Activated CD4-positive, CD25-positive, alpha-beta regulatory T cell treated with anti-CD3 and anti-CD28 coated beads, Interleukin-2, amount 50 U/mL, for 16 hours (primary cell): ENCODE data around the gene HACD4.

ENCODE experiments used
- DNase-seq: peaks from one replicate; pipeline ENCODE4 v3.0.0-alpha.2; 2020; ENCODE audit warnings: low read depth, low spot score

Gene HACD4, protein sequence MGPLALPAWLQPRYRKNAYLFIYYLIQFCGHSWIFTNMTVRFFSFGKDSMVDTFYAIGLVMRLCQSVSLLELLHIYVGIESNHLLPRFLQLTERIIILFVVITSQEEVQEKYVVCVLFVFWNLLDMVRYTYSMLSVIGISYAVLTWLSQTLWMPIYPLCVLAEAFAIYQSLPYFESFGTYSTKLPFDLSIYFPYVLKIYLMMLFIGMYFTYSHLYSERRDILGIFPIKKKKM

DNA sequence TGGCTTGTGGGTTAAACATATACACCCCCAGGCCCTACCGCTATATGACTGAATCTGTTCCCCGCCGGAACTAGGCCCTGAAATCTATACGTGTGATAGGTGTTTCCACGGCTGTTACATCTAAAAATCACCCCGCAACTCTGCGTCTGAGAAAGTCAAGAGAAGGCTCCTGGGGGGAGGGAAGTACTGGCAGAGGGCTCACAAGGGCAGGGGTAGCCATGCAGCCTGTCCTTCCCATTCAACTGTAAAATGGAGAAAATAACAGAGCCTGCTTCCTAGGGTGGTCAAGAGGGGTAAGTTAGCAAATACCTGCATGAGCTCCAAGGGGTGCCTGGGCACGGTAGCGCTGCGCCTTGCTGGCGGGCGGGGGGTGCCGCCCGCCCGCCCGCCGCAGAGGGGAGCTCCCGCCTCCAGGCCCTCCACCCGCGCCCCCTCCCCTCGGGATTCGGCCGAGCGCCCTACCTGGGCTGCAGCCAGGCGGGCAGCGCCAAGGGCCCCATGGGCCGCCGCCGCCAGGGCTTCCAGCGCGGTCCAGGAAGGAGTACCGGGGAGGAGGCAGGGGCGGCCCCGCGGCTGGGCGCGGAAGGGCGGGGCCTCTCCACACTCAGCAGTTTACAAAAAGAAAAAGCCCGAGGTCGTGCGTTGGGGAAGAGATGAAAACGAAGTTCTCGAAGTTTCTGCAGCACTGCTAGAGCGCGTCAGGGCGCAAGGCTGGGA lies at the start of gene HACD4:
Gene HACD4, minus strand, starts transcription at position 550 of the 717 bp plus-strand sequence. Its CDS starts 50 bp downstream, at position 500.
- DNase-seq: peak; percentile 28

GRCh38 chr9:21080793-21081192 lies 49.4 kb upstream of the HACD4 start:
- DNase-seq: no peak

DNA sequence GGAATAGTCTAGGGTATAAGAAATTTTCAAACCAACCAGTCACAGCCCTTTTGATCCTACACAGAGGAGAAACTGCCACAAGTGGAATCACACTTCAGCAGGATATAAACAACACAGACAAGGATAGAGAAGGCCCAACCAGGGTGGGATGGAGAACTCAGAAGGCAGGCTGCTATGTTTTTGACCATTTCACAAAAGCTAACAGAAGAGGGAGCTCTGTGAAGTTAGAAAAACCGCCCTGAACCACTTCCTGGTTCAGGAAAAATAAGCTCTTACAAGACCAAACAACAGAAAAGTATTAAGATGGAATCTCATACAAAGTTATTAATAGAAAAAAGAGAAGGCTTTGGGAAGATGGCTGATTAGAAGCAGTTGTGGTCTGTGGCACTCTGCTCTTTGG lies 47.3 kb upstream of the HACD4 start:
- no peak for DNase-seq

DNA sequence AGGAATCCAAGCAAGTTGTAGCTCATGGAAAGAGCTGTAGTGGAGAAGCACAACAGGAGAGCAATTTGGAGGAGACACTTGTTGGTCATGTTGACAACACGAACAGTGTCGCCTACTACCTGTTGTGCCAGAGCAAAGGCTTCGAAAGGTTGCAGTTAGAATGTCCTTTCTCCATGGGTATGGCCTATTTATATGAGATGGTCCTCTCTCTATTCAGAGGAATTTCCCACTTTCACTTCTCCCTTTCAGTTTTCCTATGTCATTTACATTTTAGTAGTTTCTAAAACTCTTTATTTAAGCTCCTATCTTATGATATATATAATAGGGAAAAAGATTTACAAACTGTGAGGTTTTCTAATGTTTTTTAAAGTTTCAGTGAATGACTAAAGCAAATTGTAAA lies 46.3 kb upstream of the HACD4 start, which contains the start of gene IFNB1:
Gene IFNB1, minus strand, starts transcription at position 162 of the 400 bp plus-strand sequence. Its CDS starts 73 bp downstream, at position 89.
- no peak for DNase-seq

GRCh38 chr9:21075484-21075883 lies 44.0 kb upstream of the HACD4 start:
- no peak for DNase-seq

GRCh38 chr9:21070906-21071305 lies 39.5 kb upstream of the HACD4 start:
- DNase-seq: no peak

GRCh38 chr9:21070171-21070571 lies 38.7 kb upstream of the HACD4 start:
- no peak for DNase-seq

DNA sequence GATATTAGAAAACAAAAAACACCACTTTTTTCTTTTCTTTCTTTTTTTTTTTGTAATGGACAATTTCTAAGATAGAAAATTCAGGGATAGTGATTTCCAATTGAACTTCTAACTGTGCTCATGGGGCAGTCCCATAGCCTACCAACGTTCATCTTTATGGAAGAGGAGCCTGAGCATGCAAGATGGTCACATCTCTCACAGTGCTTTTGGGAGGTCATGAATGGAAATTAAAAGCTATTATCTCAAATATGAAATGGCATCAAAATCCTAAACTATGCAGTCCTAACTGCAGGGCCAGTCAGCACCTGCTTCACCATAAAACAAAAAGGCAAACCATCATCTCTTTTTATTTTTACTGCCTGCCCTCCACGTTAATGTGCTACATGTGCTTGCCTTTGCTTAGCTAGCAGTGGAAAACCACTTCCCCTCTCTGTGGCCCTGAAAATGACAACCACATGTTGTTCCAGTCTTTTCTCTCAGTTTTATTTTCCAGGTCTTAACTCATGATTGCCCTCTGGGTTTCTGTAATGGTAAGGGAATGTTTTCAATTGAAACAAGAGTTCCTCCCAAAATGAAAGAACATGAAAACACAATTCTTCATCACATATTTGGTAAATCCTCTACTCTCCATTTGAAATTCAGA lies 29.6 kb upstream of the HACD4 start:
- DNase-seq: no peak

- DNase-seq: no peak
Measured at GRCh38 chr9:21056931-21057330, 25.5 kb upstream of the HACD4 start.

DNA sequence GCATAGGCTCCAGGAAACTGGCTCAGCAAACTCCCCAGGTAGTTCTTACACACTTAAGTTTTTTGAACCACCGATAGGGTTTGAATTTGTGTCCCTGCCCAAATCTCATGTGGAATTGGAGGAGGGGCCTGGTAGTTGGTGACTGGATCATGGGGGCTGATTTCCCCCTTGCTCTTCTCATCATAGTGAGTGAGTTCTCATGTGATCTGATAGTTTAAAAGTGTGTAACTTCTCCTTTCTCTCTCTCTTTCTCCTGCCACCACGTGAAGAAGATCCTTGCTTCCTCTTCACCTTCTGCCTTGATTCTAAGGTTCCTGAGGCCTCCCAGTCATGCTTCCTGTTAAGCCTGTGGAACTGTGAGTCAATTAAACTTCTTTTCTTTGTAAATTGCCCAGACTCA lies 22.4 kb upstream of the HACD4 start:
- DNase-seq: no peak

- no peak for DNase-seq
Measured at GRCh38 chr9:21047281-21047691, 15.8 kb upstream of the HACD4 start.

DNA sequence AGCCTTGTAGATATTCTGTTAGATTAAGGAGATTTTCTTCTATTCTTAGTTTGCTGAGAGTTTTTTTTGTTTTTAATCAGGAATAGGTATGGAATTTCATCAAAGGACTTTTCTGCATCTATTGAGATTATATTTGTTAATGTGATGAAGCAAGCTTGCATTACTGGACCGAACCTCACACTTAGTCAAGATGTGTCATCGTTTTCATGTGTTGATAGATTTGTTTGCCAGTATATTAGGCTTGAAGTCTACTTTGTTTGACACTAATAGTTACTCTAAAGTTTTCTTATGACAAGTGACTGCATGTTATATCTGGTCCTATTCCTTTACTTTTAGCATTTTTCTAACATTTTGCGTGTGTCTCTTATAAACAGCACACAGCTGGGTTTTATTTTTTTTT lies 12.4 kb upstream of the HACD4 start:
- no peak for DNase-seq

- no peak for DNase-seq
Measured at GRCh38 chr9:21042466-21042865, 11.0 kb upstream of the HACD4 start.

DNA sequence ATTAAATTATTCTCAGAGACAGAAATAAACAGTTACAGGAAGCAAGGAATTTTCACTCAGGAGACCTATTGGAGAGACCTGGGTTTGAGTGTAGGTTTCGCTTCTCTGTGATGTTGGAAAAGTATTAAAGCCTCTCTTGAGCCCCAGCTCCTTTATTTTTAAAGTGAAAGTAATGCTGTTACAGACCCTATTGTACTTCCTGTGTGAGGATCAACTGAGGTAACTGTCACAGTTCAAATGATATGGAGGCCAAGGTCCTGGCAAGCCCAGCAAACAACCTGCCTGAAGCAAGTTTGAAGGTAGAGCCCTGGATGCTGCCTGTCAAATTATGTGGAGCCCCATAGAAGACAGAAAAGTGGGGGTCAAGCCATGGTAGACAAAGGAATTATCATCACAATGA lies 7.9 kb upstream of the HACD4 start:
- no peak for DNase-seq

GRCh38 chr9:21037278-21037677 lies 5.8 kb upstream of the HACD4 start:
- DNase-seq: no peak

DNA sequence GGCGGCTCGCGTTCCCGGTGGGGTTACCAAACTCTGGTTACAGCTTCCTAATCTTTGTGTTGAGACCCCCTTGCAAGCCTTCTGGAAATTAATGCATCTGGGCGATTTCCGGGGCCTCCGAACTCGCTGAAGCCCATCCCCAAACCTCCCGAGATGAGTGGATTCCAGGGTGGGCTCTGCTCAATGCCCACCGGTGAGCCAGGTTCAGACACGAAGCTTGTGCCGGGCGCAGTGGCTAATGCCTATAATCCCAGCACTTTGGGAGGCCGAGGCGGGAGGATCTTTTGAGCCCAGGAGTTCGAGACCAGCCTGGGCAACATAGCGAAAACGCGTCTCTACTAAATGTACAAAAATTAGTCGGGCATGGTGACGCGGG lies 356 bp upstream of the HACD4 start:
- no peak for DNase-seq

DNA sequence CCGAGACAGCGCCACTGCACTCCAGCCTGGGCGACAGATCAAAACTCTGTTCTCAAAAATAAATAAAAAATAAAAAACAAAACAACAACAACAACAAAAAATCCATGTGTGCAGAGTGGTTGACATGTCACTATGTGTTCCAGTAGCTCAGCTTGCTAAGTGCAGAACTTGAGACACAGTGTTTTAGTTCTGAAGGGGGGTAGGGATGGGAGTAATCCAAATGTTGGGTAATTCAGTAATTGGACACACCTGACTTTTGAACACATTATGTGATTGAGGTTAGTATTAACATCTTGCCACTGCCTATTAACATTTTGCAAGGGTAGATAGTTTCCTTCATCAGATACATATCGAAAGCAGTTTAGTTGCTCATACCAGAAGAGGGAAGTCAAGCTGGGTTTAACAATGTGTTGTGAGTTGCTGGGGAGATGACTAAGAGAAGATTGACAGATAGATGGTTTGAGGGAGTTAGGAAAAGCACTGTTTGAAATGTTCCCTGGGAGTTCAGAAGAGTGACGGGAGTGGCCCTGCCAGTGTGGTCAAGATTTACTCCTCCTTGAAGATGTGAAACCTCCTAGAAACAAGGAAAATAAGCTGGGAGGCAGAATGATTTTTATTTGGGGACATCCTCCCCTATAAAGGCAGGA lies 928 bp downstream of the HACD4 start:
- no peak for DNase-seq

DNA sequence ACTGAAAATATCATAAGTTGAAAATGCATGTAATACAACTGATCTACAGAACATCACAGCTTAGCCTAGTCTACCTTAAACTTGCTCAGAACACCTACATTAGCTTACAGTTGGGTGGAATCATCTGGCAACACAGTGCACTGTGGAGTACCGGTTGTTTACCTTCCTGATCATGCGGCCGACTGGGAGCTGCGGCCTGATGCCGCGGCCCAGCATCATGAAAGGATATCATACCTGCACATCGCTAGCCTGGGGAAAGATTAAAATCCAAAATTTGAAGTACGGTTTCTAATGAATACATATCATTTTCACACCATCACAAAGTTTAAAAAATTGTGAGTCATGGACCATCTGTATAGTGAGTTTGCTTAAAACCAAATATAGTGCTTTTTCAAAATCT lies 1.8 kb downstream of the HACD4 start:
- DNase-seq: no peak

- no peak for DNase-seq
Measured at GRCh38 chr9:21028466-21028865, 3.0 kb downstream of the HACD4 start.

DNA sequence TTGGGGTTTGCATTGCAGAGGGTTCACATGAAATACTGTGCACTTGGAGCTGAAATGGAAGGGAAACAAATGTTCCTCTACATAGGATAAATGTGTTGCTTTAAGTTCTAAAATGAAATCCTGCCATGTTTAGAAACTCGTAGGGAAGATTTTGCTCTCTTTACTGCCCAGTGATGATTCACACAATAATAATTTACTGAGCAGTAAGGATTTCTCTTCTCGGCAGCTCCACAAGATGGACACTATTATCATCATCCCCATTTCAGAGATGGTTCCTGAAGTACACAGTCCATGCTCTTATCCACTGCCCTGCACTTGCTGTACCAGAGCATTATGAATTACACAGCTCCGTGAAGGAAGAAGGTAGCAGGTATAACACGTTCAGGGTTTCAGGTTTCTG lies 4.1 kb downstream of the HACD4 start:
- no peak for DNase-seq

- no peak for DNase-seq
Measured at GRCh38 chr9:21023861-21024260, 7.6 kb downstream of the HACD4 start.

- no peak for DNase-seq
Measured at GRCh38 chr9:21018177-21018576, 13.3 kb downstream of the HACD4 start.
